ENCODE data around the gene ABHD11.
"Not testable (repeated sequence)": the region's sequence is repeated elsewhere in the genome, so short reads cannot be mapped to it uniquely, and the experiment has no call there.

ABHD11 gene

GRCh38 chr7:73742753-73743641 lies 4.4 kb upstream of the ABHD11 start:
- no peak for DNase-seq

GRCh38 chr7:73742338-73742752 lies 3.7 kb upstream of the ABHD11 start:
- DNase-seq, result no peak

DNA sequence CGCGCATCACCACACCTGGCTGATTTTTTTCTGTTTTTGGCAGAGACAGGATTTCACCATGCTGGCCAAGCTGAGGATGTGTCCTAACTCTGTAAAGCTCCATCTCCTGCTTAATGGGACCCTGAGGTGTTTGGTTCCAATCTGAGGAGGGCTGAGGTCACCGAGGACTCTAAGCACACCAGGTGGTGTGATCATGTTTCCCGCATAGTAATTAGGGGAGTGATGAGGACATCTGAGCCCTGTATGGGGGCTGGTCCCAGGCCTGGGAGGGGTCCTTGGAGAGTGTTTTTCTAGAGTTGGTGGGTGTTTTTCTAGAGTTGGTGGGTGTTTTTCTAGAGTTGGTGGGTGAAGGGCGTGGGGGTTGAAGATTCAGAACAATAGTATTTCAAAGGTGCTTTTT lies 3.0 kb upstream of the ABHD11 start:
- DNase-seq, result no peak

GRCh38 chr7:73740771-73741170 lies 2.2 kb upstream of the ABHD11 start:
- no peak for DNase-seq

GRCh38 chr7:73740212-73740611 lies 1.6 kb upstream of the ABHD11 start:
- DNase-seq, result no peak

DNA sequence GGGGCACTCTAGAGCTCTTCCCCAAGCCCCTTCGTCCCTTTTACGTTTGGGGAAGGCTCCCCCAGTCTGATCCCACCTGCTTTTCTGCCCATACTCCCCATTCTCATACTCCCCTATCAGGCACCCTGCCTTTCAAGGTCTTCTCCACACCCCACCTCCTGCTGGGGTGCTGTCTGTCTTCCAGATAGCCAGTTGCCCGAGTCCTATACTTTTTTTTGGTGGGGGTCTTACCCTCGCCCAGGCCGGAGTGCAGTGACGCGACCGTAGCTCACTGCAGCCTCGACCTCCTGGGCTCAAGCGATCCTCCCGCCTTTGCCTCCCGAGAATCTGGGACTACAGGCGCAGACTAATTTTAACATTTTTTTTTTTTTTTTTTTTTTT lies 775 bp upstream of the ABHD11 start:
- DNase-seq, result no peak

GRCh38 chr7:73738220-73738611 lies 386 bp downstream of the ABHD11 start:
- DNase-seq, result peak; percentile 73

DNA sequence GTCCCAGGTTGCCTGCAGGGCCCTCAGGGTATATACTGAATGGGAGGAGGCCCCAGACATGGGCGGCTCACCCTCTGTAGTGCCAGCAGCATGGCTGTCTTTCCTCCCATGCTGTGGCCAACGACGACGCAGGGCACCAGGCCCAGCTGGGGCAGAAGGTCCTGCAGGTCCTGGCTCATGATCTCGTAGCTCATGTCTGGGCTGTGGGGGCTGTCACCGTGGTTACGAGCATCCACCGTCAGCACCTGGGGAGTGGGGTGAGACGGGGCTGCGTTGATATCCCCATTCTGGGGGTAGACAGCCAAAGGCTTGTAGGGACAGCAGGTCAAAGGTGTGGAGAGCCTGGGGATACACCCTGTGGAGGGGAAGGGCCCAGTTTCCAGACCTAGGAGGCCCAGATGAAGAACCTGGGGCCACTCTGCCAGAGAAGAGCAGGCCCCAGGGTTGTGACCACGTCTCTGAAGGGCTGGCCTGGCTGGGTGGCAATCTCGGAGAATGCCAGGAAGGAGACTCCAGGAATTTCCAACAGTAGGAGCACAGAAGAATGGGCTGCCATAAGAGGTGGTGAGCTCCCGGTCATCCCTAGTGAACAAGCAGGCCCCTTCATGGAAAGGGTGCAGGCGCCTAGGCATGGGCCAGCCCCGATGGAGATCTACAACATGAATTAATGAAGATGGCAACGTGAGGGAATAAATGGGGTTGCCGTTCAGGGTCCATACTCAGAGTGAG lies 947 bp downstream of the ABHD11 start:
- DNase-seq, result no peak

DNA sequence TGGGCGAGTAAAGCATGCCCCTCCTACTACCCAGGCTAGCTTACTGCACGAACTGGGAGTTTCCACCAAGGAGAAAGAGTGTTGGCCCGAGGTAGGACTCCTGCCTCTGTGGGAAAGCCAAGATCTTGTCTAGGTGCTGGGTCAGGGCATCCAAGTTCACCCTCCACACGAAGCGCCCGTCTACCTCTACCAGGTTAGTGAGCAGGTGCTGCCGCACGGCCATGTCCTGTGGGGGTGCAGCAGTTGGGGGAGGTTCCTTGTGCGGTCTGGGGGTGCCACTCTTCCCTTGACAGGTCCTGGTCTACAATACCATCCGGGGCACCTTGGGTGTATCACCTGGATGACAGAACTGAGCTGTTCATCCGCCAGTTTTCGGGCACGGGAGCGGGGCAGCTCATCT lies 1.7 kb downstream of the ABHD11 start:
- DNase-seq, result no peak

DNA sequence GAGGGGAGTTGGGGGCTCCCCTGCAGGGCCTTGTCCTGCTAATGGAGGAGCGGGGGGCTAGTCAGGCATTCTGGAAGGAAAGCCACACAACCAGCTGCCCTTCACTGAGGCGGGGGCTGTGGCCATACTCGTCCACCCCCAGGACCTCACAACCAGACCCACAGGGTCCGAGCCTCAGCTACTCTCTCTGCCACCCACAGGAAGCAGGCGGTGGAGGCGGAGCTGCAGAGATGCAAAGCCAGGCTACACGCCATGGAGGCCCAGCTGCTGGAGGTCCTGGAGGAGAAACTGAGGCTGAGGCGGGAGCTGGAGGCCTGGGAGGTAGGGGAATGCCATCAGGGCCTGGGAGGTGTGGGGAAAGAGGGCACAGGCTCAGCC lies 3.1 kb downstream of the ABHD11 start:
- no peak for DNase-seq

DNA sequence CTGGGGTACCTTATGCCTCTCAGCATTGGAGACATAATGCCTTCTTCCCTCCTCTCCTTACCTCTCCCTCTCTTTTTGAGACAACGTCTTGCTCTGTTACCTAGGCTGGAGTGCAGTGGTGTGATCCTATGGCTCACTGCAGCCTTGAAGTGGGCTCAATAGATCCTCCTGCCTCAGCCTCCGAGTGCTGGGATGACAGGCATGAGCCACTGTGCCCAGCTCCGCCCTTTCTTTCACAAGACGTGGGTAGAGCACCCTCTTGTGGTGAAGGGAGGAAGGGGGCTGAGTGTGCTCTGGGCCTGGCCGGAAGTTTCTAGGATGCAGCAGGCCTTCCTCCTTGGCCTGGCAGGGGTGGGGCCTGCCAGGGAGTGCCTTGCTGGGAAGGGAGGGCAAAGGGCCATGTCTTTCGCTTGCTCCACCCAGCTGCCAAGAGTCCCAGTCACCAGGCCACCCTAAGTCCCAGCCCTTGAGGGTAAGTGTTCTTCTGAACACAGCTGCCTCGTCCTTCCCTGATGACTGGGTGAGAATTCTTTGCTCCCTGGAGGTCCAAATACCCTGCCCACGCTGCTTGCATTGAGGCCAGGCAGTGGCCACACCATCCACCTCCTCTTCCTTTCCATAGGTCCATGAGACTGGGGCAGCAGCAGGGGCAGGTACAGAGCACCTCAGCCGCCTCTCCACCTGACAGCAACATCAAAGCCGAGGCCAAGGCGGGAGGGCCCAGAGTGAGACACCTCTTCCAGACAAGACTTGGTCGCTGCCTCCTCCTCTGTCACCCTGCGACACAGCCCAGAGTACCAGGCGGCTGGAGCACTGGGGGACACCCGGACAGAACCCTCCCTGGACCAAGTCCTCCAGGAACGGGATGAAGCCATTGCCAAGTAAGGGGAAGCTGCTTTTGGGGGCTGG lies 3.7 kb downstream of the ABHD11 start:
- DNase-seq, result peak; percentile 91

DNA sequence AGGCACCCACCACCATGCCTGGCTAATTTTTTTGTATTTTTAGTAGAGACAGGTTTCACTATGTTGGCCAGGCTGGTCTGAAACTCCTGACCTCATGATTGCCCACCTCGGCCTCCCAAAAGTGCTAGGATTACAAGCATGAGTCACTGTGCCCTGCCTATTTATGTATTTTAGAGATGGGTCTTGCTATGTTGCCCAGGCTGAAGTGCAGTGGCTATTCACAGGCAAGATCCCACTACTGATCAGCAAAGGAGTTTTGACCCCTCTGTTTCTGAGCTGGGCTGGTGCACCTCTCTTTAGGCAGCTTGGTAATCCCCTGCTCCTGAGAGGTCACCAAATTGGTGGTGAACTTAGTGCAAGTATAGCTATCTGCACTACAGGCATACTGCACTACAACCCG lies 6.2 kb downstream of the ABHD11 start:
- DNase-seq, result no peak

- DNase-seq, result no peak
Observed at GRCh38 chr7:73730485-73730884, 8.1 kb downstream of the ABHD11 start.

DNA sequence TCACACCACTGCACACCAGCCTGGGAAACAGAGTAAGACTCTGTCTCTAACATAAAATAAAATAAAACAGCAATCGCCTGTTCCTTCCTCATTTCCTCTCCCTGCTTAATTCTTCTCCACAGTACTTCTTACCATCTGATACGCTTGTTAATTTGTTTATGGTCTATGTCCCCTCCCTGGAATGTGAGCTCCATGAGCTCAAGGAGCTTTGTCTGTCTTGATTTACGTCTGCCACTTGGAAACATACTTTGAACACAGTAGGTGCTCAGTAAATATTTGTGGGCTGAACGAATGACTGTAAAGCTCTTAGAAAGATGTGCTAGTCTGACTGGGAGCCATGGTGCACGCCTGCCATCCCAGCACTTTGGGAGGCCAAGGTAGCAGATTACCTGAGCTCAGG lies 10.1 kb downstream of the ABHD11 start:
- DNase-seq, result no peak

- DNase-seq, result no peak
Observed at GRCh38 chr7:73727952-73728351, 10.7 kb downstream of the ABHD11 start.

DNA sequence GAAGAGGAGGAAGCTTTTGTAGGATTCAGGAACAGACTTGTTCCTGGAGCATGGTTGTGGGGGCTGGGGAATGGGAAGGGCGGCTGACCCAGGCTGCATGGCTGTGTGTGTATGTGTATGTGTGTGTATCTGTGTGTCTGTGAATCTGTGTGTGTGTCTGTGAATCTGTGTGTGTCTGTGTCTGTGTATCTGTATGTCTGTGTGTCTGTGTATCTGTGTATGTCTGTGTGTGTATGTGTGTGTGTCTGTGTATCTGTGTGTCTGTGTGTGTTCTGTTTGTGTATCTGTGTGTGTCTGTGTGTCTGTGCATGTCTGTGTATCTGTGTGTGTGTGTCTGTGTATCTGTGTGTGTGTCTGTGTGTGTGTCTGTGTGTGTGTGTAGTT lies 12.5 kb downstream of the ABHD11 start:
- no peak for DNase-seq

GRCh38 chr7:73723813-73724212 lies 14.8 kb downstream of the ABHD11 start:
- DNase-seq, result no peak

DNA sequence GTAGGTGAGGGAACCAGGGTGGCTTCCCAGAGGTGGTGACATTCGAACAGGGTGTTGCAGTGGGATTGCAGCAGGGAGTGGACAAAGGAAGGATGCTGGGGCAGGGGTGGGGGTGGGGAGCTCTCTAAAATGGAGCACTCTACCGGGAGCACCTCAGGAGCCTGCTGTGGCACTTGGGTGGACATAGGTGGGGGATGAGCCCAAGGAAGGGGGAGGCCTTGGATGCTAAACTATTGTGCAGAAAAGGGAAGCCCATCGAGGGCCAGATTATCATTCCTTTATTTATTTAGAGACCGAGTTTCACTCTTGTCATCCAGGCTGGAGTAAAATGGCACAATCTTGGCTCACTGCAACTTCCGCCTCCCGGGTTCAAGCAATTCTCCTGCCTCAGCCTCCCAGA lies 15.8 kb downstream of the ABHD11 start:
- no peak for DNase-seq

DNA sequence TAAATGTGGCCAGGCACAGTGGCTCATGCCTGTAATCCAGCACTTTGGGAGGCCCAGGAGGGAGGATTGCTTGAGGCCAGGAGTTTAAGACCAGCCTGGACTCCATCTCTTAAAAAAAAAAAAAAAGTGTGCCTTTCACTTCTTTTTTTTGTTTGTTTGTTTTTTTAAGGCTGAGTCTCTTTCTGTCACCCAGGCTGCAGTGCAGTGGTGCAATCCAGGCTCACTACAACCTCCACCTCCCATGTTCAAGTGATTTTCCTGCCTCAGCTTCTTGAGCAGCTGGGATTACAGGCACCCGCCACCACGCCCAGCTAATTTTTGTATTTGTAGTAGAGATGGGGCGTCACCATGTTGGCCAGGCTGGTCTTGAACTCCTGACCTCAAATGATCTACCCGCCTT lies 16.4 kb downstream of the ABHD11 start:
- DNase-seq, result not testable (repeated sequence)

- DNase-seq, result no peak
Observed at GRCh38 chr7:73721377-73721817, 17.2 kb downstream of the ABHD11 start.

DNA sequence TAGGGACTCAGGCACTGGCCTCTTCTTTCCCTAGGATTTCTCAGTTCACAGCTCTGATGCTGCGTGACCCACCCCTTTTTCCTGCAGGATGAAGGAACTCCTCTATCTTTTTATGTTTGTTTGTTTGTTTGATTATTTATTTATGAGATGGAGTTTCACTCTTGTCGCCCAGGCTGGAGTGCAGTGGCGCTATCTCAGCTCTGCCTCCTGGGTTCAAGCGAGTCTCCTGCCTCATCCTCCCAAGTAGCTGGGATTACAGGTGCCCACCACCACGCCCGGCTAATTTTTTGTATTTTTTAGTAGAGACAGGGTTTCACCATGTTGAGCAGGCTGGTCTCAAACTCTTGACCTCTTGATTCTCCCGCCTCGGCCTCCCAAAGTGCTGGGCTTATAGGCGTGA lies 18.2 kb downstream of the ABHD11 start:
- DNase-seq, result not testable (repeated sequence)

DNA sequence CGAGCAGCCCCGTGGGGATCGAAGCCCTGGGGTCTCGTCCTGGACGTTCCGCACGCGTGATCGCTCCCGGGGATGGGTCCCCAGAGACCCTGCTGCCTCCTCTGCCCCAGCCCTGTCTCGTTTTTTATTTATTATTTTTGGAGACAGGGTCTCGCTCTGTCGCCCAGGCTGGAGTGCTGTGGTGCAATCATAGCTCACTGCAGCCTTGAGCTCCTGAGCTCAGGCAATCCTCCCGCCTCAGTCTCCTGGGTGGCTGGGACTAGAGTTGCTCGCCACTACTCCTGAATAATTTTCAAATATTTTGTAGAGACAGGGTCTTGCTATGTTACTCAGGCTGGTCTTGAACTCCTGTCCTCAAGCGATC lies 18.8 kb downstream of the ABHD11 start:
- DNase-seq, result no peak
